ENCODE data around the gene ZNF740.
A peak's percentile ranks its signal among the peaks of the same experiment; 100 is the strongest.

ZNF740 gene

GRCh38 chr12:53211476-53212381 is 31.2 kb downstream of the ZNF740 start:
- H3K9me3 ChIP-seq (ENCODE audit: control insufficient read depth, insufficient read depth, low read length): no peaks in the 10 kb centered on the region
- H4K20me1 ChIP-seq (ENCODE audit: control insufficient read depth, insufficient read depth, low read depth, low read length): no peaks in the 10 kb centered on the region
- no peak overlapping the region for H3K27ac ChIP-seq (ENCODE audit: low read depth, low read length)
- no peak overlapping the region for H3K4me3 ChIP-seq (ENCODE audit: low read length)
- peaks cover 4% of the 10 kb centered on the region for H3K79me2 ChIP-seq (ENCODE audit: control insufficient read depth, low read length)
- H3K4me2 ChIP-seq (ENCODE audit: low read length): no peak overlapping the region
- H3F3A ChIP-seq (ENCODE audit: control insufficient read depth, insufficient read depth): no peaks in the 10 kb centered on the region; the same call in none of the 2 replicates
- H3K36me3 ChIP-seq (ENCODE audit: control insufficient read depth, low read length): no peaks in the 10 kb centered on the region
- H3K4me1 ChIP-seq (ENCODE audit: control insufficient read depth, low read length): peaks cover 62% of the 10 kb centered on the region
- no peaks in the 10 kb centered on the region for H3K9me2 ChIP-seq (replicated peaks; ENCODE audit: control insufficient read depth, low read length)
- TF ChIP-seq EZH2phosphoT487 (IDR thresholded peaks at IDR 0.05; ENCODE audit: borderline replicate concordance, low read length): no peak
- TF ChIP-seq, protein P1, sequence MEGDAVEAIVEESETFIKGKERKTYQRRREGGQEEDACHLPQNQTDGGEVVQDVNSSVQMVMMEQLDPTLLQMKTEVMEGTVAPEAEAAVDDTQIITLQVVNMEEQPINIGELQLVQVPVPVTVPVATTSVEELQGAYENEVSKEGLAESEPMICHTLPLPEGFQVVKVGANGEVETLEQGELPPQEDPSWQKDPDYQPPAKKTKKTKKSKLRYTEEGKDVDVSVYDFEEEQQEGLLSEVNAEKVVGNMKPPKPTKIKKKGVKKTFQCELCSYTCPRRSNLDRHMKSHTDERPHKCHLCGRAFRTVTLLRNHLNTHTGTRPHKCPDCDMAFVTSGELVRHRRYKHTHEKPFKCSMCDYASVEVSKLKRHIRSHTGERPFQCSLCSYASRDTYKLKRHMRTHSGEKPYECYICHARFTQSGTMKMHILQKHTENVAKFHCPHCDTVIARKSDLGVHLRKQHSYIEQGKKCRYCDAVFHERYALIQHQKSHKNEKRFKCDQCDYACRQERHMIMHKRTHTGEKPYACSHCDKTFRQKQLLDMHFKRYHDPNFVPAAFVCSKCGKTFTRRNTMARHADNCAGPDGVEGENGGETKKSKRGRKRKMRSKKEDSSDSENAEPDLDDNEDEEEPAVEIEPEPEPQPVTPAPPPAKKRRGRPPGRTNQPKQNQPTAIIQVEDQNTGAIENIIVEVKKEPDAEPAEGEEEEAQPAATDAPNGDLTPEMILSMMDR (IDR thresholded peaks at IDR 0.05; ENCODE audit: low read depth, low read length, poor library complexity, severe bottlenecking): peak; percentile 90
- H3K27me3 ChIP-seq (ENCODE audit: control insufficient read depth, low read length): no peaks in the 10 kb centered on the region

DNA sequence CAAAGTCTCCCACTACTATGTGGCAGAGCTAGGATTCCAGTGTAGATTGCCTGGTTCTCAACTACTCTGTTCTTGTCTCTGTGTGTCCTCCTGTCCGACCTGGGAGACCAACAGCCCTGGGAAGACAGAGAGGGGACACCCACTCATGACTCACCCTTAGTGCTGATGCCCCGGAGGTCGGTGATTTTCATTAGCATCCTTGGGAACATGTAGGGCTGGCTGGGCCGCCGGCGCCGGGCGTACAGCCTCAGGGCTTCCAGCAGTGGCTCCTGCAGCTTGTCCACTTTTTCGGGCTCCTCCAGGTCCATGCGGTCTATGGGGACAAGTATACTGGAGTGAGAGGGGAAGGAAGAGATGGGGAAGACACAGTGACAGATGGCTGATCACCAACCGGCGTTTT is 32.4 kb downstream of the ZNF740 start:
- H3K27me3 ChIP-seq (ENCODE audit: control insufficient read depth, low read length): no peaks in the 10 kb centered on the region
- no peaks in the 10 kb centered on the region; the same call in none of the 2 replicates for H3F3A ChIP-seq (ENCODE audit: control insufficient read depth, insufficient read depth)
- no peak for TF ChIP-seq EZH2phosphoT487 (IDR thresholded peaks at IDR 0.05; ENCODE audit: borderline replicate concordance, low read length)
- TF ChIP-seq, protein P1 (IDR thresholded peaks at IDR 0.05; ENCODE audit: low read depth, low read length, poor library complexity, severe bottlenecking): no peak
- H3K27ac ChIP-seq (ENCODE audit: low read depth, low read length): no peak overlapping the region
- H3K4me3 ChIP-seq (ENCODE audit: low read length): no peak overlapping the region
- no peaks in the 10 kb centered on the region for H3K9me2 ChIP-seq (replicated peaks; ENCODE audit: control insufficient read depth, low read length)
- H3K36me3 ChIP-seq (ENCODE audit: control insufficient read depth, low read length): no peaks in the 10 kb centered on the region
- H4K20me1 ChIP-seq (ENCODE audit: control insufficient read depth, insufficient read depth, low read depth, low read length): no peaks in the 10 kb centered on the region
- H3K4me1 ChIP-seq (ENCODE audit: control insufficient read depth, low read length): peaks cover 52% of the 10 kb centered on the region
- H3K9me3 ChIP-seq (ENCODE audit: control insufficient read depth, insufficient read depth, low read length): no peaks in the 10 kb centered on the region
- H3K4me2 ChIP-seq (ENCODE audit: low read length): no peak overlapping the region
- no peaks in the 10 kb centered on the region for H3K79me2 ChIP-seq (ENCODE audit: control insufficient read depth, low read length)

GRCh38 chr12:53213348-53213747 is 32.8 kb downstream of the ZNF740 start:
- 0 out of 2 replicates have a peak overlapping the region, but pooled peaks have one; percentile 7 for H3K4me2 ChIP-seq (ENCODE audit: low read length)
- TF ChIP-seq EZH2phosphoT487 (IDR thresholded peaks at IDR 0.05; ENCODE audit: borderline replicate concordance, low read length): no peak
- TF ChIP-seq, protein P1 (IDR thresholded peaks at IDR 0.05; ENCODE audit: low read depth, low read length, poor library complexity, severe bottlenecking): peak; percentile 96
- no peaks in the 10 kb centered on the region for H3K9me2 ChIP-seq (replicated peaks; ENCODE audit: control insufficient read depth, low read length)
- H4K20me1 ChIP-seq (ENCODE audit: control insufficient read depth, insufficient read depth, low read depth, low read length): no peaks in the 10 kb centered on the region
- H3K27ac ChIP-seq (ENCODE audit: low read depth, low read length): no peak overlapping the region
- H3K4me1 ChIP-seq (ENCODE audit: control insufficient read depth, low read length): peaks cover 48% of the 10 kb centered on the region
- H3K4me3 ChIP-seq (ENCODE audit: low read length): no peak overlapping the region
- no peaks in the 10 kb centered on the region for H3K27me3 ChIP-seq (ENCODE audit: control insufficient read depth, low read length)
- no peaks in the 10 kb centered on the region for H3K79me2 ChIP-seq (ENCODE audit: control insufficient read depth, low read length)
- H3F3A ChIP-seq (ENCODE audit: control insufficient read depth, insufficient read depth): no peaks in the 10 kb centered on the region; the same call in 1 of the 2 replicates
- no peaks in the 10 kb centered on the region for H3K36me3 ChIP-seq (ENCODE audit: control insufficient read depth, low read length)
- H3K9me3 ChIP-seq (ENCODE audit: control insufficient read depth, insufficient read depth, low read length): no peaks in the 10 kb centered on the region

Measured in DOHH2 (cell line).